RWPE2 (cell line): ENCODE results near the gene F2R.
"Not testable (repeated sequence)": the region's sequence is repeated elsewhere in the genome, so short reads cannot be mapped to it uniquely, and the experiment has no call there.

Source experiments
- ATAC-seq: fragments of 200-7000 bp; cut with Tn5 transposase; 3 replicates; pipeline ENCODE4 v1.9.1; 2021; ENCODE audit warnings: low read depth
- DNase-seq: peaks from one replicate; pipeline ENCODE4 v3.0.0-alpha.2; 2020; ENCODE audit warnings: low spot score
- H3K27ac ChIP-seq: fragments of 450-650 bp; 2 replicates; pipeline ENCODE4 v1.5.1; 2017; ENCODE audit warnings: mild to moderate bottlenecking; ENCODE audit not compliant: poor library complexity, severe bottlenecking
- H3K27me3 ChIP-seq: fragments of 250-450 bp; sonication (Bioruptor Pico); 2 replicates; pipeline ENCODE4 v1.5.1; 2021; ENCODE audit warnings: mild to moderate bottlenecking, moderate library complexity; ENCODE audit not compliant: insufficient read depth, poor library complexity, severe bottlenecking
- H3K36me3 ChIP-seq: fragments of 250-450 bp; sonication (Bioruptor Pico); 2 replicates; pipeline ENCODE4 v1.5.1; 2020; ENCODE audit warnings: low read depth, mild to moderate bottlenecking, moderate library complexity
- H3K4me1 ChIP-seq: fragments of 250-450 bp; sonication (Bioruptor Pico); 2 replicates; pipeline ENCODE4 v1.5.1; 2021; ENCODE audit warnings: mild to moderate bottlenecking, moderate library complexity; ENCODE audit not compliant: insufficient read depth, poor library complexity, severe bottlenecking
- H3K4me3 ChIP-seq: fragments of 250-450 bp; sonication (Bioruptor Pico); 2 replicates; pipeline ENCODE4 v1.5.1; 2021; ENCODE audit warnings: mild to moderate bottlenecking, moderate library complexity; ENCODE audit not compliant: severe bottlenecking
- H3K9me3 ChIP-seq: fragments of 250-450 bp; sonication (Bioruptor Pico); 2 replicates; pipeline ENCODE4 v1.5.1; 2021; ENCODE audit warnings: mild to moderate bottlenecking, moderate library complexity; ENCODE audit not compliant: severe bottlenecking
- CTCF ChIP-seq: fragments of 450-650 bp; IDR thresholded peaks from one replicate; pipeline ENCODE4 v1.5.1; 2017; ENCODE audit warnings: mild to moderate bottlenecking, moderate library complexity; ENCODE audit not compliant: poor library complexity, severe bottlenecking

The F2R gene

GRCh38 chr5:76673125-76673524 lies 42.8 kb upstream of the F2R start:
- no peak for DNase-seq
- H3K36me3 ChIP-seq, result no peaks in the 10 kb centered on the region
- H3K4me3 ChIP-seq, result no peak overlapping the region
- no peaks in the 10 kb centered on the region for H3K4me1 ChIP-seq
- ATAC-seq, result no peak
- no peak for TF ChIP-seq CTCF
- no peaks in the 10 kb centered on the region for H3K9me3 ChIP-seq
- H3K27me3 ChIP-seq, result no peaks in the 10 kb centered on the region
- H3K27ac ChIP-seq, result no peak overlapping the region

- DNase-seq (no peak), ATAC-seq (no peak)
- Histone ChIP-seq H3K27ac (no peak overlapping the region), H3K4me1 (no peaks in the 10 kb centered on the region), H3K27me3 (no peaks in the 10 kb centered on the region), H3K9me3 (no peaks in the 10 kb centered on the region), H3K36me3 (no peaks in the 10 kb centered on the region), H3K4me3 (no peak overlapping the region)
- no peak for TF ChIP-seq CTCF
These were observed 41.4 kb upstream of the F2R start for GRCh38 chr5:76674330-76675066.

DNA sequence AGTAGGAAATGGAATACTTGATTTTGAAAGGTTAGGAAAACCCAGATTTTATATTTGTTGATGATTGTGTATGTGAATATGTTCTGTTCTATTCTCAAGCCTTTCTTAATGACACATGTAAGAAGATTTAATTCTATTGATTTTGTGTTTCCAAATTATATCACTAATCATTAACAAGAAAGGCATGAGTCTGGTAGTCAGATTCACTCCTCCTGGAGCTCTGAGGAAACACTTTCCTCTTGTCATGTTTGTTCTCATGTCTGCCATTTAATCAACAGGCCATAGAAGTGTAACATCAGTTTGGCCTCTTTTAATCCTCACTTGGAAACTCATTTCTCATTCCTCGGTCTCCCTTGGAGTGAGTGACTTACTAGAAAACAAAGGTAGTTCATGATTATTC lies 40.6 kb upstream of the F2R start:
- no peaks in the 10 kb centered on the region for H3K36me3 ChIP-seq

DNA sequence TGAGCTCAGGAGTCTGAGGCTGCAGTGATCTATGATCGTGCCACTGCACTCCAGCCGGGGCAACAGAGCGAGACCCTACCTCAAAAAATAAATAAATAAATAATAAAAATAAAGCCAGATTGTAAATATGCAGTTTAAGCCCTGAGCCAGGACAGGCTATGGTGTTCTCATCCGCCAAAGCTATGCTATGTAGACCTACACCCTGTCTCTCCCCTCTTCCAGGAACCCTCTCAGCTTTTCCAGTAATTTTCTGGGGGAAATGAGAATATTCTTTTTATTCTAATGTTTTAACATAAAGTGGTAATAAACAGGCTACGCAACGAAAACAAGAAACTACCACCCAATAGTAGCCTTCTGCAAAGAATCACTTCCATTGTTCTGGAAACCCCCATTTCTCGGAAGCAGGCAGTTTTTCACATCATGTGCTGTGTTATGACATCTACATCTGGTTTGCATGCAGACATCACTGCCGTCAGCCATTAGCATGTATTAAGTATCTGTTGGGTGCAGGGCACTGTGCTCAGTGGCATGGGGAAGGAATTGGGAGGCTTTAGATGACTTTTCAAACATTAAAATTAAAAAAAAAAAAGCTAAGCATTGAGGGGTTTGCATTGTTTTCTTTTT lies 38.0 kb upstream of the F2R start:
- ATAC-seq (no peak), DNase-seq (no peak)
- no peaks in the 10 kb centered on the region for H3K36me3 ChIP-seq
- H3K9me3 ChIP-seq, result no peaks in the 10 kb centered on the region
- no peaks in the 10 kb centered on the region for H3K4me1 ChIP-seq
- no peaks in the 10 kb centered on the region for H3K27me3 ChIP-seq
- no peak for TF ChIP-seq CTCF
- no peak overlapping the region for H3K4me3 ChIP-seq
- H3K27ac ChIP-seq, result no peak overlapping the region

More for the DNA sequence above, 40.6 kb upstream of the F2R start:
- no peak for TF ChIP-seq CTCF
- Histone ChIP-seq H3K27ac (no peak overlapping the region), H3K9me3 (no peaks in the 10 kb centered on the region), H3K27me3 (no peaks in the 10 kb centered on the region), H3K4me1 (no peaks in the 10 kb centered on the region), H3K4me3 (no peak overlapping the region)
- ATAC-seq (no peak), DNase-seq (no peak)

- peaks cover 6% of the 10 kb centered on the region for H3K4me1 ChIP-seq
- no peak for DNase-seq
- no peak overlapping the region for H3K27ac ChIP-seq
- no peak for ATAC-seq
- H3K4me3 ChIP-seq, result no peak overlapping the region
- H3K27me3 ChIP-seq, result no peaks in the 10 kb centered on the region
- TF ChIP-seq CTCF, result no peak
- H3K36me3 ChIP-seq, result no peaks in the 10 kb centered on the region
- no peaks in the 10 kb centered on the region for H3K9me3 ChIP-seq
These were observed 36.7 kb upstream of the F2R start for GRCh38 chr5:76679231-76679630.

- ATAC-seq, DNase-seq, H3K27ac ChIP-seq, H3K27me3 ChIP-seq, H3K9me3 ChIP-seq, H3K4me3 ChIP-seq, H3K4me1 ChIP-seq, H3K36me3 ChIP-seq: not testable (repeated sequence)
These were observed 35.1 kb upstream of the F2R start for GRCh38 chr5:76680826-76681225.
